ENCODE results near the gene HYDIN.
"Not testable (repeated sequence)": the region's sequence is repeated elsewhere in the genome, so short reads cannot be mapped to it uniquely, and the experiment has no call there.

HYDIN gene

GRCh38 chr16:70933746-70934145 lies 296.8 kb downstream of the HYDIN start:
- not testable (repeated sequence) for H3K27me3 Mint-ChIP-seq; H3K9me3 Mint-ChIP-seq (ENCODE audit: low read depth); H3K4me1 Mint-ChIP-seq (ENCODE audit: low read depth); H3K36me3 Mint-ChIP-seq; H3K27ac Mint-ChIP-seq; H3K4me3 Mint-ChIP-seq

DNA sequence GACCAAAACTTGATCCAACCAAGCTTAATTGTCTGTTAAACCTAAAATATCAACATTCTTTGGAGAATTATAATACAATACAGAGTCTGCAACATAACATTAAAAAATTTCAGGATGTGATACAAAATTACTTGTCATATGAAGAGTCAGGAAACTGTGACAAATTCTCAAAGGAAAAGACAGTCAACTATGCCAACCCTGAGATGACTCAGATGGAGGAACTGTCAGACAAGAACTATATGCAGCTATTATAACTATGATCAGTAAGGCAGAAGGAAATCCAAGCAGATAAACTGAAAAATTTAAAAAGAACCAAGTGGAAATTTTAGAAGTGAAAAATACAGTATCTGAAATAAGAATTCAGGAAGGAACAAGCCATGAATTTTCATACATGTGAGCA lies 299.8 kb downstream of the HYDIN start:
- not testable (repeated sequence) for H3K4me3 Mint-ChIP-seq; H3K9me3 Mint-ChIP-seq (ENCODE audit: low read depth); H3K36me3 Mint-ChIP-seq; H3K27me3 Mint-ChIP-seq; H3K27ac Mint-ChIP-seq; H3K4me1 Mint-ChIP-seq (ENCODE audit: low read depth)

DNA sequence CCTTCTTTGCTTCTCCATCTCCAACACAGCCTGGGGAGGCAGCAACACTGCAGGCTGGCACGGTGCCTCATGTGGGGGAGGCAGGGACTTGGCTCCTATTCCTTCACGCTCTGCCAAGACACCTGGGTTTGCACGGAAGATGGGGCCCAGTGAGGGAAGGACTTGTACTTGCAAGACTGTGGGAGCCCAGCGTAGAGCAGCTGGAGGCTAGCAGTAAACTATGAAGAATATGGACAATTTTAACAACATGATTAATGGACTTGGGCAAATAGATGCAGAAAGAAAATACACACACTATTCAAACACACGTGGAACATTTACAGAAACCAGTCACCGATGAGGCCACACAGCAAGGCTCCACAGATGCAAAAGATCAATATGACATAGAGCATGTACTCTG lies 308.4 kb downstream of the HYDIN start:
- H3K27me3 Mint-ChIP-seq; H3K36me3 Mint-ChIP-seq; H3K4me1 Mint-ChIP-seq (ENCODE audit: low read depth); H3K4me3 Mint-ChIP-seq; H3K9me3 Mint-ChIP-seq (ENCODE audit: low read depth); H3K27ac Mint-ChIP-seq: not testable (repeated sequence)

DNA sequence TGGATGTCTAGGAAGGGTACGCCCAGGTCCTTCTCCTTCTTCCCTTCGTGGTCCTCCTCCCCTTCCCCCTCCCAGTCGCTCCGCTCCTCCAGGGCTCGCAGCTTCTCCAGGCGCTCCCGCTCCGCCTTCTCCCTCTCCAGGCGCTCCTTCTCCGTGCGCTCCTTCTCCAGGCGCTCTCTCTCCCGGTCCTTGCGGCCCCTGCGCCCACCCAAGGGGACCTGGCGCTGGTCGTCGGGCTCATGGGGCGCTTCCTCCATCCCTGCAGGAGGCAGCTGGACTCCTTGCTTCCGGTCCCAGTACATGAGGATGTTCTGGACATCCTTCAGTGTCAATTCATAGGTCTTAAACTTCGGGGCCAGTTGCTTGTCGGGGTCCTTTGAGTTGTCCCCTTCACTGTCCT lies 309.9 kb downstream of the HYDIN start:
- H3K27me3 Mint-ChIP-seq; H3K4me3 Mint-ChIP-seq; H3K36me3 Mint-ChIP-seq; H3K4me1 Mint-ChIP-seq (ENCODE audit: low read depth); H3K9me3 Mint-ChIP-seq (ENCODE audit: low read depth); H3K27ac Mint-ChIP-seq: not testable (repeated sequence)

DNA sequence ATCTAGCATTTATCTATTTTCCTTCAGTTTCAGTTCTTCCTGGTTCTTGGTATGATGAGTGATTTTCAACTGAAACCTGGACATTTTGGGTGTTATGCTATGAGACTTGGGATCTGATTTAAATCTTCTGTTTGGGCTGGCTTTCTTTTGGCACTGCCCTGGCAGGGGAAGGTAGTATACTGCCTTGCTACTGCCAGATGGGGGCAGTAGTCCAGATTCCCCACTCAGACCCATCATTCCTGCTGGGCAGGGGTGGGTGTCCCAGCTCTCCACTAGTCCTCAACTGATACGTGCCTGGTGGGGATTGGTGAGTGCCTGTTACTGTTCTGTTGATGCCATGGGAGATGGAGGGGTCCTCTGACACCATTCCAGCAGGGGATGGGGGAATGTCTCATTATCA lies 342.3 kb downstream of the HYDIN start:
- H3K9me3 Mint-ChIP-seq (ENCODE audit: low read depth); H3K4me3 Mint-ChIP-seq; H3K36me3 Mint-ChIP-seq; H3K27ac Mint-ChIP-seq; H3K4me1 Mint-ChIP-seq (ENCODE audit: low read depth); H3K27me3 Mint-ChIP-seq: not testable (repeated sequence)

- H3K27me3 Mint-ChIP-seq; H3K9me3 Mint-ChIP-seq (ENCODE audit: low read depth); H3K4me1 Mint-ChIP-seq (ENCODE audit: low read depth); H3K4me3 Mint-ChIP-seq; H3K27ac Mint-ChIP-seq; H3K36me3 Mint-ChIP-seq: not testable (repeated sequence)
These were observed 345.9 kb downstream of the HYDIN start for GRCh38 chr16:70884652-70885051.

- not testable (repeated sequence) for H3K36me3 Mint-ChIP-seq; H3K9me3 Mint-ChIP-seq (ENCODE audit: low read depth); H3K27ac Mint-ChIP-seq; H3K4me3 Mint-ChIP-seq; H3K27me3 Mint-ChIP-seq; H3K4me1 Mint-ChIP-seq (ENCODE audit: low read depth)
These were observed 348.2 kb downstream of the HYDIN start for GRCh38 chr16:70882311-70882710.

DNA sequence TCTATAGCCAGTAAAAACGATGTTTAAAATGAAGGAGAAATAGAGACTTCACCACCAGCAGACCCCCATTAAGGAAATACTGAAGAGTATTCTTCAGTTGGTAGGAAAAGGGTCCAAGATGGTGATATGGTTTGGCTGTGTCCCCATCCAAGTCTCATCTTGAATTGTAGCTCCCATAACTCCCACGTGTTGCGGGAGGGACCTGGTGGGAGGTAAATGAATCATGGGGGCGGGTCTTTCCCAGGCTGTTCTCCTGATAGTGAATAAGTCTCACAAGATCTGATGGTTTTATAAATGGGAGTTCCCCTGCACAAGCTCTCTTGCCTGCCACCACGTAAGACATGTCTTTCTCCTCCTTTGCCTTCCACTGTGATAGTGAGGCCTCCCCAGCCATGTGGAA lies 352.6 kb downstream of the HYDIN start:
- H3K27ac Mint-ChIP-seq; H3K27me3 Mint-ChIP-seq; H3K36me3 Mint-ChIP-seq; H3K9me3 Mint-ChIP-seq (ENCODE audit: low read depth); H3K4me1 Mint-ChIP-seq (ENCODE audit: low read depth); H3K4me3 Mint-ChIP-seq: not testable (repeated sequence)

DNA sequence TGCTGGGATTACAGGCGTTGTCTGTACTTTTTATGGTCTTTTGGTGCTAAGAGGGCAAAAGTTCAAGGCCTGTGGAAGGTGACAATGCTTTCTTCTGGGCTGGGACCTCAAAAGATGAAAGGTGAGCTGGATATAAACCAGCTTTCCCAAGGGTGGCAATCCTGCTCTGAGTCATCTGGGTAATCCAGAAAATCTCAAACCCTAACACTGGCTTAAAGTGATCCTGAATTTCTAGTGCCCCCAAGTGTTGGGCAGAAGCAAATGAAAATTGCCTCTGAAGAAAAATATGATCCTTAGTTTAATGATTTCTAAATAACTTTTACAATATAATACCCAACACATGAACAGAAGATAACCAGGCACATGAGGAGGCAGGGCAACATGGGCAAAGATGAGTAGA lies 354.1 kb downstream of the HYDIN start:
- H3K4me3 Mint-ChIP-seq; H3K36me3 Mint-ChIP-seq; H3K4me1 Mint-ChIP-seq (ENCODE audit: low read depth); H3K27me3 Mint-ChIP-seq; H3K27ac Mint-ChIP-seq; H3K9me3 Mint-ChIP-seq (ENCODE audit: low read depth): not testable (repeated sequence)

- H3K4me1 Mint-ChIP-seq (ENCODE audit: low read depth); H3K9me3 Mint-ChIP-seq (ENCODE audit: low read depth); H3K36me3 Mint-ChIP-seq; H3K27ac Mint-ChIP-seq; H3K27me3 Mint-ChIP-seq; H3K4me3 Mint-ChIP-seq: not testable (repeated sequence)
These were observed 365.8 kb downstream of the HYDIN start for GRCh38 chr16:70864698-70865097.

DNA sequence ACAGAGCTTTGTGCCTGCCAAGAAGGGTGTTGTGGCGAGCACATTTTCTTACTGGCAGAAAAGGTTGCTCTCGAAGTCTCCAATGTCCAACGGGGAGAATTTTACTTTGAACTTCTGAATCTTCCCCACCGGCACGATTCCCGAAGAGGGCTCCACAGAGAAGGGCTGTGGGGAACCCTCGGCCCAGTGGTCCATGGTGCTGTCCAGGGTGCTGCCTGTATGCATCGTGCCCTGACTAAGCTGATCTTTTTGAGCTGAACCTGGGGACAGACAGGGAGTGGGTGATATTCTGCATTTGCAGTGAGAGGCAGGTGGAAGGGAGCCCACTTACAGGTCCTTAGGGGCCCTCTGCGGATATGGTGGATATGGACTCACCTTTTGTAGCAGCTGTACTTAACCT lies 368.5 kb downstream of the HYDIN start:
- not testable (repeated sequence) for H3K36me3 Mint-ChIP-seq; H3K9me3 Mint-ChIP-seq (ENCODE audit: low read depth); H3K4me3 Mint-ChIP-seq; H3K27me3 Mint-ChIP-seq; H3K4me1 Mint-ChIP-seq (ENCODE audit: low read depth); H3K27ac Mint-ChIP-seq

GRCh38 chr16:70851299-70851698 lies 379.2 kb downstream of the HYDIN start:
- H3K27ac Mint-ChIP-seq; H3K27me3 Mint-ChIP-seq; H3K36me3 Mint-ChIP-seq; H3K4me1 Mint-ChIP-seq (ENCODE audit: low read depth); H3K4me3 Mint-ChIP-seq; H3K9me3 Mint-ChIP-seq (ENCODE audit: low read depth): not testable (repeated sequence)

DNA sequence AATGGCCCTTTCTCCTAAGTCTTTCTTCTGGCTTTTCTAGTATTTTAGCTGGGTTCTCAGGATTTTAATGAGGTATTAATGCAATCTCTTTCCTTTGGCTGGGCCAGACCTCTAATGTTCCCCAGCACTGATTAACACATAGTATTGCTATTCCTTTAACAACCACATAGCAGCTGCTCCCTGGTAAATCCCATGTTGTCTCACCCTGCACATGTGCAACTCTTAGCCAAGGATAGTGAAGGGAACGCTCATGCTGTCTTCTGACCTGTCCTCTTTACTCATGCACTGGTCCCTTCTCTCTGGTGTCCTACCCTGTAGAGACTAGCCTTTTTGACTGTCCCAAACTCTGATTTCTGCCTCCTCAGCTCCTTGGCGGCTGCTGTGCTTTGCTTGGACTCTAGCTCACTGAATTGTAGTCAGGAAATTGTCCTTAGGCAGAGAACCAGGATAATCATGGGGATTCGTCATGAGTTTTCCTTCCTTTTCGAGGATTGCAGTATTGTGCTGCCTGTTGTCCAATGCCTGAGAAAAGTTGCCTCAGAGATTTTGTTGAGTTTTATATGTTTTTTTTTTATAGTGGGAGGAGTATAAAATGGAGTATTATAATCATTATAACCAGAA lies 406.9 kb downstream of the HYDIN start:
- not testable (repeated sequence) for H3K27ac Mint-ChIP-seq; H3K27me3 Mint-ChIP-seq; H3K36me3 Mint-ChIP-seq; H3K4me3 Mint-ChIP-seq; H3K4me1 Mint-ChIP-seq (ENCODE audit: low read depth); H3K9me3 Mint-ChIP-seq (ENCODE audit: low read depth)

GRCh38 chr16:70822734-70823133 lies 407.8 kb downstream of the HYDIN start:
- not testable (repeated sequence) for H3K27me3 Mint-ChIP-seq; H3K4me1 Mint-ChIP-seq (ENCODE audit: low read depth); H3K36me3 Mint-ChIP-seq; H3K9me3 Mint-ChIP-seq (ENCODE audit: low read depth); H3K27ac Mint-ChIP-seq; H3K4me3 Mint-ChIP-seq

DNA sequence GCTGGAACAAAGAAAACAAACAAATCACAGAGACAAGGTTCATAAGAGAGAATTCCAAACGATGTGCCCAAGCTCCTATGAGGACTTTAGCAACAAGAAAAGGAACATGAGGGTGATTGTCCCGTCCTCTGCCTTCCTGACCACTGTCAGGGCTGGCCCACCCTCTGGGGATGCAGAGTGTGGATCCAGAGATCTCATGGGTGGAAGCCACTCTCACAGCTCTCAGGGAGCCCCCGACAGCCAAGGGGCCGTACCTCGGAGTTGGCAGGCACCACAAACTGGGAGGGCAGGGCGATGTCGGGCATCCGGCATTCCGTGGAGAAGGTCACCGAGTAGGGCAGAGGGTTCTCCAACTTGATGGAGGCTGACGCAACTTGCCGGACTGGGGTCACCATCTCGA lies 412.4 kb downstream of the HYDIN start:
- H3K36me3 Mint-ChIP-seq; H3K27ac Mint-ChIP-seq; H3K9me3 Mint-ChIP-seq (ENCODE audit: low read depth); H3K4me3 Mint-ChIP-seq; H3K4me1 Mint-ChIP-seq (ENCODE audit: low read depth); H3K27me3 Mint-ChIP-seq: not testable (repeated sequence)

DNA sequence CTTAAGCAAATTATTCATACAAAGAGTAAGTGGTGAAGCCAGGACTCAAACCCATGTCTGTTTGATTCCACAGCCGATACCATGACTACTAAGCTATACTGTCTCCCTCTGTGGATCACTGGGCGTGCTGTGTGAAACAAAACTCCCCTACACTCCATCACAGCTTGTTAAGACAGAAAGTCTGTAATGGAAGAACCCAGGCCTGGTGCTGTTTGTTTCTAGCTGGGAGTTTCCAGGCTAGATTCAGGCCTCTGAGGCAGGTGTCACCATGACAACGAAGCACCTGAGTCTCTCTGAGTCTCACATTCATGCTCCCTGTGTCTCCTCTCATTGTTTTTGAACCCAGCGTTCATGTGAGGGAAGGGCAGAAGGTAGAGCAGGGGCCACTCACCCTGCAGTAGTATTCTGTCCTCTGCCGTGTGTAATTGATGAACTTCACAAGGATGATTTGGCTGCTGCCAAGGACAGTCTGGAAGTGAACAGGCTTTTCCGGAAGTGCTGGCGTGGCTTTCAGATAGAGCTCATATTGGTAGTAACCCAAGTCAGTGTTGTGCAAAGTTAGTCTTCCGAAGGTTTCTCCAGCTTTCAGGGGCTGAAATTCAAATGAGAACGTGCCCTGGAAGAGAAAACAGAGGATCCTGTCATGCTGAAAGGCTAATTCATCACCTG lies 421.0 kb downstream of the HYDIN start:
- Mint-ChIP-seq H3K27ac (no peak overlapping the region), H3K27me3 (peaks cover 7% of the 10 kb centered on the region), H3K36me3 (peaks cover 1% of the 10 kb centered on the region)

More for the DNA sequence above, 421.0 kb downstream of the HYDIN start:
- Mint-ChIP-seq H3K4me1 (ENCODE audit: low read depth) (no peaks in the 10 kb centered on the region), H3K4me3 (no peak overlapping the region), H3K9me3 (ENCODE audit: low read depth) (no peaks in the 10 kb centered on the region)
